T-helper 1 cell treated with Interleukin-12 subunit alpha and Interleukin-12 subunit beta and Interleukin-4 antibody, amounts not matched to agents 30 ng/mL and 1 ng/mL, for 36 hours (primary cell): ENCODE data around the gene RASA3. TPM values are rescaled to one million over a fixed set of nuclear protein-coding genes. Genes with fewer than 3 reads are reported as not detected.

Experiments used
- intact Hi-C: fragments of 100-400 bp; cut with micrococcal nuclease; formaldehyde crosslinking; loops from one replicate; pipeline ENCODE4 v1.15.1; 2024
- total RNA-seq: library from RNA; stranded (reverse); gene quantifications from 2 replicates; pipeline ENCODE4 v1.2.3, GENCODE V29; 2022

Gene RASA3
- total RNA-seq, 1 donor from 2014 or later, result 99.4 TPM

- intact Hi-C loops, result no loop called here
Observed at GRCh38 chr13:113962386-113962785, 170.0 kb downstream of the RASA3 start.

- intact Hi-C loops, result no loop called here
Observed at GRCh38 chr13:113960276-113960948, 172.0 kb downstream of the RASA3 start.

- intact Hi-C loops, result no loop called here
Observed at GRCh38 chr13:113959198-113959597, 173.2 kb downstream of the RASA3 start.

GRCh38 chr13:113958373-113958772 lies 174.1 kb downstream of the RASA3 start:
- intact Hi-C loops, result no loop called here

GRCh38 chr13:113956571-113956970 lies 175.9 kb downstream of the RASA3 start:
- intact Hi-C loops, result no loop called here

GRCh38 chr13:113955691-113956090 lies 176.7 kb downstream of the RASA3 start:
- intact Hi-C loops, result no loop called here

- intact Hi-C loops, result no loop called here
Observed at GRCh38 chr13:113955235-113955634, 177.2 kb downstream of the RASA3 start.

- intact Hi-C loops, result no loop called here
Observed at GRCh38 chr13:113954046-113954835, 178.2 kb downstream of the RASA3 start.

- intact Hi-C loops, result no loop called here
Observed at GRCh38 chr13:113953561-113953960, 178.9 kb downstream of the RASA3 start.

GRCh38 chr13:113952983-113953520 lies 179.4 kb downstream of the RASA3 start:
- intact Hi-C loops, result no loop called here

GRCh38 chr13:113952151-113952982 lies 180.1 kb downstream of the RASA3 start:
- intact Hi-C loops, result no loop called here

GRCh38 chr13:113951246-113951999 lies 181.0 kb downstream of the RASA3 start:
- intact Hi-C loops, result loop anchor here (1.0 to 2.0 kb wide), 2 partner anchors 159 to 275 kb away; no protein-coding TSS in a partner anchor

- intact Hi-C loops, result loop anchor here (1.0 to 2.0 kb wide), 2 partner anchors 160 to 276 kb away; no protein-coding TSS in a partner anchor
Observed at GRCh38 chr13:113950451-113951245, 181.8 kb downstream of the RASA3 start.

GRCh38 chr13:113949546-113949945 lies 182.9 kb downstream of the RASA3 start:
- intact Hi-C loops, result no loop called here

- intact Hi-C loops, result no loop called here
Observed at GRCh38 chr13:113948034-113948742, 184.2 kb downstream of the RASA3 start.

- intact Hi-C loops, result no loop called here
Observed at GRCh38 chr13:113947311-113948033, 185.0 kb downstream of the RASA3 start.

- intact Hi-C loops, result no loop called here
Observed at GRCh38 chr13:113946409-113947181, 185.8 kb downstream of the RASA3 start.
